GM19468 (cell line): Measurements from ENCODE around the gene QPCT.
"Not testable (repeated sequence)": the region's sequence is repeated elsewhere in the genome, so short reads cannot be mapped to it uniquely, and the experiment has no call there.

ENCODE experiments used
- ATAC-seq: cut with Tn5 transposase; IDR thresholded peaks from one replicate; pipeline ENCODE4 v1.9.1; 2021; ENCODE audit warnings: mild to moderate bottlenecking, moderate library complexity, moderate number of reproducible peaks; ENCODE audit not compliant: unreplicated experiment; ENCODE audit errors: extremely low read depth

Gene QPCT

DNA sequence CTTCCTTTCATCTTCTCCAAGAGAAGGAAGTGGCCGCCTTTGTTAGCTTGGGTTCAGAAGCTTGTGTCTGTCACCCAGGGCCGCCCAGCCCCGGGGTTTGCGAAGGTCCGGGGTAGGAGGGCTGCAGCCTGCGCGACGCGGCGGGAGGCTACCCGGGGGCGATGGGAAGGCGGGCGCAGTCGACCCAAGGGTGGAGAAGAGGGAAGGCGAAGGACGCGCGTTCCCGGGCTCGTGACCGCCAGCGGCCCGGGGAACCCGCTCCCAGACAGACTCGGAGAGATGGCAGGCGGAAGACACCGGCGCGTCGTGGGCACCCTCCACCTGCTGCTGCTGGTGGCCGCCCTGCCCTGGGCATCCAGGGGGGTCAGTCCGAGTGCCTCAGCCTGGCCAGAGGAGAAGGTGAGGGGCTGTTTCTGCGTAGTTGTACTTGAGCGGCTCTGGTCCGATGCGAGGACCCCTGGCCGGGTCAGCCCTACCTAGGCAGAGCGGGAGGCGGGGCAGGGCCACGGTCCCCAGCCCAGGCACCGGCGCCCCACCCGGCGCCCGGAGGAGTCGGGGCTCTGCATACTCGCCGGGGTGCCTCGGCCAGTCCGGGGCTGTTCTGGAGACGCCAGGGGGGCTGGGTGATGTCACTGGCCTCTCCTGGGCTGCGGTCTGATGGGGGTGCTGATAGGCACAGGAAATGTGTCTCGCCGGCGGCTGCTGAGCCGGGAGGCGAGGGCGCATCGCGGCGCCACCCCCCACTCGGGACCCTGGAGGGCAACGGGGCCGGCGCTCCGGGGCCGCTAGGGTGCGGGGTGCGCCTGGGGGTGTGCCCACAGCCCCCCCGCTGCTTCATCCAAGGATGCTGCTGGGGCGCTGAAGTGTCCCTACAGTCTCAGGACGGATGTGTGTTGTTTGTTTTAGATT, at the start of gene QPCT:
Gene QPCT (plus strand): TSS at position 178 of the 909 bp plus-strand sequence. CDS start 102 bp downstream, at position 280.
- no peak for ATAC-seq

DNA sequence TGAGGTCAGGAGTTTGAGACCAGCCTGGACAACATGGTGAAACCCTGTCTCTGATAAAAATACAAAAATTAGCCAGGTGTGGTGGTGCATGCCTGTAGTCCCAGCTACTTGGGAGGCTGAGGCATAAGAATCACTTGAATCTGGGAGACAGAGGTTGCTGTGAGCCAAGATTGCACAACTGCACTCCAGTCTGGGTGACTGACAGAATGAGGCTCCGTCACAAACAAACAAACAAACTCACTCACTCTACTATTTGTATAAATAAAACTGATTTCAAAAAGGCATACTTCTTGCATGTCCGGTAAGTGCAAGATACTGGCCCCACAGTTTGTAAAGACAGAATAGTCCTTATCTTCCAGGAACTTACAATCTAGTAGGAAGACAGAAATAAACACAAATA, 49.6 kb upstream of the QPCT start:
- not testable (repeated sequence) for ATAC-seq

DNA sequence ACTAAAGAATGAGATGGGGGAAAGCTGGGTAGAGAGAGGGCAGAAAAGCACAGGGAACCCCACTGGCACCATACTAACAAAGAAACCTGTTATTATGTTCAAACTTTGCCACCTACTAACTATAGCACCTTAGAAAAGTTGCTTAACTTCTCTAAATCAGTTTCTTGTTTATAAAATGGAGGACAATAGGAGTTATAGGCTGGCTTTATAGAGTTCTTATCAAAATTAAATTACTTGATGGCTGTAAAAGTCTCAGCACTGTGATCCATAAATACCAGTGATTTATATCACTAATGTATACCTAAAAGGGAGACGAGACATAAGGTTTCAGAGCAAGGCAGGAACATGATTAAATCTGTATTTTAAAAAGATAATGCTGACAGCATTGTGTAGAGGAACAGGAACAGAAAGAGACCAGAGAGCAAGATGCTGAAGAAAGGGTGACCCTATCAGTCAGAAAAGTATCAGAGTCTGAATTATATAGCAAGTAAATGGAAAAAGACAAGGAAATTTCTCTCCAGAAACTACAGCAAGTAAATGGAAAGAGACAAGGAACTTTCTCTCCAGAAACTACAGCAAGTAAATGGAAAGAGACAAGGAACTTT, 48.9 kb upstream of the QPCT start:
- no peak for ATAC-seq

DNA sequence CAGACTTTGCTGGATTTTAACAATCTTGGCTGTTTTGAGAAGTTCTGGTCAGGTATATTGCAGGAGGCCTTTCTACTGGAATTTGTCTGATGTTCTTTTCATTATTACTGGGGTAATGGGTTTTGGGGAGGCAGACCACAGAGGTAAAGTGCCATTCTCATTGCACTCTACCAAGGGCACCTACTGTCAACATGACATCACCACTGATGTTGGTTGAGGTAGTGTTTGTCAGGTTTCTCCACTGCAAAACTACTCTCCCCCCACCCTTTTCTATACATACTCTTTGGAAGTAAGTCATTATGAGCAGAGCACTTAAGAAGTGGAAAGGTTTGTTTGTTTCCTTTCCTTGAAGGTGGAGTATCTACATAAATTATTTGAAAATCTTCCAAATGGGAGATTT, 46.8 kb upstream of the QPCT start:
- ATAC-seq, result no peak

DNA sequence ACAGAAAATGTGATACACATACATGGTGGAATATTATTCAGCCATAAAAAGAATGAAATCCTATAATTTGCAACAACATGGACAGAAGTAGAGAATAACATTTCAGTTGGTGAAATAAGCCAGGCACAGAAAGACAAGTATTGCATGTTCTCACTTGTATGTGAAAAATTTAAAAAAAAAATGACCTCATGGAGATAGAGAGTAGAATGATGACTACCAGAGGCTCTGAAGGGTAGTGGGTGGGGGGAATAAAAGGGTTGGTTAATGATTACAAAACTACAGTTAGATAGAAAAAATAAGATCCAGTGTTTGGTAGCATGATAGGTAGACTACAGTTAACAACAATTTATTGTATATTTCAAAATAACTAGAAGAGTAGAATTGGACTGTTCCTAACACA, 44.3 kb upstream of the QPCT start:
- ATAC-seq, result no peak

DNA sequence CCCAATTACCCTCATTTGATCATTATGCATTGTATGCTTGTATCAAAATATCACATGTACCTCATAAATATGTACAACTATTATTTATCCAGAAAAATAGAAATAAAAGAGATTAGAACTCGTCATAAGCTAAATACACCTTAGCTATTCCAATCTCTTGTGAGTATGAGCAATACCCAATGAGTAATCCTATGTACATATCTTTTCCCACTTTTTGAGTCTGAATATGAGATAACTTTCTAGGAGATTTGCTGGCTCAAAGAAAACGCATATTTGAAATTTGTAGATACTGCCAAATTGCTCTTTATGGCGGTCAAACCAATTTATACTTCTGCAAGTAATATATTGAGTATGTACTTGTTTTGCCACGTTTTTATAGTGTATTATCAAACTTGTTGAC, 43.9 kb upstream of the QPCT start:
- no peak for ATAC-seq

DNA sequence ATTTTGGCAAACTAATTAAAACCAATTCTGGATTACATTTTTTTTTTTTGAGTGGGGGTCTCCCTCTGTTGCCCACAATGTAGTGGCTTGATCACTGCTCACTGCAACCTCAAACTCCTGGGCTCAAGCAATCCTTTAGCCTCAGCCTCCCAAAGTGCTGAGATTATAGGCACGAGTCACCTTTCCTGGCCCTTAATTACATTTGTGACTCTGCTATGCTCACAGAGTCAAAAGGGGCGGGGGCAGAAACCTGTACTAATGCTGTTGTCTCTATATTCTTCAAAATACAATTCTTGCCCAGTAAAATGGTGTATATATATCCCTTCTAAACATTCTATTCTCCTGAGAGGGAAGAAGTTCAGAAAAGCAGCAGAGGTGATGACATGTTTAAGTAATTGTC, 43.0 kb upstream of the QPCT start:
- ATAC-seq, result no peak

DNA sequence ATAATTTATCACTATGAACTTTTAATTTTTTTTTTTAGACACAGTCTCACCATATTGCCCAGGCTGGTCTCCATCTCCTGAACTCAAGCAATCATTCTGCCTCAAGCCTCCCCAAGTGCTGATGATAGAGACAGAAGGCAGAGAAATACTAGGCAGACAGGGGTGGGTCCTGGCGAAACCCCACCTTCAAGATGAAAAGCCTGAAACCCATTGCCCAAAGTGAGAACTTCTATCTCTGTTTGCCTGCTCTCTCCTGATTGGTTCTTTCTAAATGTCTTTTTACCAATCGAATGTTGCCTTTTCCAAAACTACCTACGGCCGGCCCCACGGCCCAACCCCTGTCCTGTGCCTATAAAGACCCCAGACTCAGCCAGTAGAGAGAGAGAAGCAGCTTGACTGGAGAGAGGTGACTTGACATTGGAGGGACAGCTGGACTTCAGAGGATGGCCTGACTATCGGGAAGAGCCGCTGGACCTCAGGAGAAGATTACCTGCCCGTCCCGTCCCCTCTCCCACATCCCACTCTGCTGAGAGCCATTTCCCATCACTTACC, 41.7 kb upstream of the QPCT start:
- no peak for ATAC-seq

DNA sequence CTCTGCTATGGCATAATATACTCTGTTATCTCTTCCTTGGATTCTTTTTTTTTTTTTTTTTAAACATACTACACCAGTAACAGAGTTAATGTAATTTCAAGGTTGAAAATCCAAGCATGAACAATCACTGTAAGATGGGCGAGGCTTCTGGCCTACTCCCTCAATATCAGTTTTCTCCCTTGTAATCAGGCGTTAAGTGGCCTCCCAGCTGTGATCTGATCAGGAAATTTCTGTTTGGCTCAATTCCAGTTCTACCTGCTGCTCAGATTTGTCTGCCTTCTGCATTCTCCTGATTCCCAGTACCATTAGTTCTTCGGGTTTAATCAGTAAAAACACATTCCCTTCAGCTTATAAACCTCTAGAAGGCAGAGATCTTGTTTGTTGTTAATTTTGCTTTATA, 38.4 kb upstream of the QPCT start:
- no peak for ATAC-seq

DNA sequence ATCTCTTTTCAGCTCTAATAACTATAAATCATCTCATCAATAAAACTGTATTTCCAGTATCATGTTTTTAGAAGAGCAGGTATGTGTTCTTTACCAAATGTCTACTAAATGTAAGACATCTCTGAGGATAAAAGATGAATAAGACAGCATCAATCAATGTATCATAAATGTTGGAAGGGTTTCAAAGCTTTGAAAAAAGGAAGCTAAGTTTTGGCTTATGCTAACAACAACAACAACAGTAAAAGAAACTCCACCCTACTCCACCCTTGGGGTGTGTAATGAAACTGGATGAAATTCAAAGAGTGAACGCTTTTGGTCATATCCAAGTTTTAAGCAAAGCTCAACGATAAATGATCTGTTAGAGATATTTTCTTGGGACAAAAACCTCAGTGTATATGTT, 36.9 kb upstream of the QPCT start:
- no peak for ATAC-seq

DNA sequence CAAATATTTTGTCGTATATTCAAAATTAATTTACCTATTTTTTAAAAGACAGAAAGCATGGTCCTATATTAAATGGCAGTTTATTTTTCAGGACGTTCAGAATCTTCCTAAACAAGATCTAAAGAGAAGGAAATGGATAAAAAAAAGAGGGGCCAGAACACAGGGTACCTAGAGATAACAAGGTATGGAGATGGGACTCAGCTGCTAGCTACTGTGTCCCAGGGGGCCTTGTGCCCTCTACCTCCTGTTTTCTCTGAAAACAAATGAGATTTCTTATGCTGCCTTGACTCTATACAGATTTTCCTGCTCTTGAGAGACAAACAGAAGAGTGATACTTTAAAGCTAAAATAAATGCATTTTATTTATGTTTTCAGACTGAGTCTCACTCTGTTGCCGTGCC, 29.1 kb upstream of the QPCT start:
- no peak for ATAC-seq

DNA sequence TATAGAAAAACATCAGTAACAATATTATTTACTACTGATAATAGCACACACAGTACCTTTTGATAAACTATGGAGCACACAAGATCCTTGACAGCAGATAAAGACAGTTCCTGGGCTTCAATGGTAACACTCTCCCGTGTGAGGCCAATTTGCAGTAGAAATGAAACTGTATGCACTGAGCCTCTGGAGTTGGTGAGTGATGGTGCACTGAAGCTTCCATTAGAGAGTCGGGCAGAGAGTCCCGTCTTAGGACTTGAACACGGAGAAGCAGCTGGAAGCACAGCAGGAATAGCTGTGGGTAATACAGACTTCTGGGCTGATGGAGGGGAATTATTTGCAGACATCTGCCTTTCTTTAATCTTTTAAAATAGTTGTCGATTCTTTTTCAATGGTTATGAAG, 28.2 kb upstream of the QPCT start:
- ATAC-seq, result no peak

DNA sequence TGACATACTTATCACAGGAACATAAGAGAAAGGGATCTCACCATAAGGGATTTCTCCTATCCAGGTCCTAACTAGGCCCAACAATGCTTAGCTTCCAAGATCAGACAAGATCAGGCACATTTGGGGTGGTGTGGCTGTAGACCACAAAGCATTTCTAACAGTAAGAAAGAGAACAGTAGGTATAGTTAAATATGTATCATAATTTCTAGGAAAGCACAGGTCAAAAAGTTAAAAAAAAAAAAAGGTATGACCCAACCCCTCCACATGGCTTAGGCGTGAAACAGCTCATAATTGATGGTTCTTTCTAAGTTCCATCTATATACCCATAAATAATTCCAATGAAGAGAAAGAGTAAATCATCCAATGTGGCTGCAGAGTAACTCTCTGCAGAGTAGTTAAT, 26.7 kb upstream of the QPCT start:
- no peak for ATAC-seq

DNA sequence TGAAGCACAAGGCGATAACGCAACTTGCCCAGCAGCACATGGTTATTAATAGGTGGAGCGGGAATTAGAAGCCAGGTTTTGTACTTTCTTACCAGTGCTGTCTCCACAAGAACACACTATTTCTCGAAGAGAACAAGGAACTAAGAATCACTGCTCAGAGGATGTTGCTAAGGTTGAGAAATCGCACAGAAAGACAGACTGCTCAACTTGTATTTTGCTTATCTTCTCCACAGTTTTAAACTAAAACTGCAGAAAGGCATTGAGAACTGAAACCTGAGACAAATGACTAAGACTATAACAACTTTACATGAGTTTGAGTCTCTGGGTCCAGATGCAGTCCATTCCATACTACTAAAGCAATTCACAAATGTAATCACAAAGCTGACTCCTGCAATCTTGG, 26.0 kb upstream of the QPCT start:
- peak; percentile 66 for ATAC-seq

DNA sequence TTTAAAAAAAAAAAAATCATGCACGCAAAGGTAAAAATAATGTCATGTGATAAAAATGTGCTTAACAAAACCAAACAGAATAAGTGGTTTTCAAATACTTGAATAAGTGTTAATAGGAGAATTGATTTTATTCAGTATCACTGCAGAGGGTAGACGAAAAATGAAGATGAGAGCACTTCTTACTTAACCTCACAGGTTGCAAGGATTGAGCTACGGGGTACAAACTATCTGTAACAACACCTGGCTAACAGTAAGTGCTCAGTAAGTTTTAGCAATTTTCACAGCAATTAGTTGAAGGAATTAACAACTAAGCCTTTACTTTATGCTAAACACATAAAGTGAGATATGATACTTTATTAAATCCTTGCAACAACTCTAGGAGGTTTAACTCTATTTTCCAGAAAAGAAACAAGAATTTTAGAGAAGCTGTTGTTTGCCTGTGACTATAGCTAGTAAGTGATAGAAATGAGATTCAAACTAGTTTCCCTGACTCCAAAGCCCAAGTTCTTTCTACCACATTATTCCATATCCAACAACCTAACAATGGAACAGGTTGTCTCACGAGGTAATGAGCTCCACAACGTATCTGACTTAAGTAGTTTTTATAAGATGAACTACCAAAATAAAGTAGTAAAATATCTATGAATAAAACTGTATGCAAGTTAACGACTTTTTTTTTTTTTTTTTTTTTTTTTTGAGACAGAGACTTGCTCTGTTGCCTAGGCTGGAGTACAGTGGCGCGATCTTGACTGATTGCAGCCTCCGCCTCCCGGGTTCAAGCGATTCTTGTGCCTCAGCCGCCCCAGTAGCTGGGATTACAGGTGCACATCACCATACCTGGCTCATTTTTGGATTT, 24.4 kb upstream of the QPCT start:
- no peak for ATAC-seq

DNA sequence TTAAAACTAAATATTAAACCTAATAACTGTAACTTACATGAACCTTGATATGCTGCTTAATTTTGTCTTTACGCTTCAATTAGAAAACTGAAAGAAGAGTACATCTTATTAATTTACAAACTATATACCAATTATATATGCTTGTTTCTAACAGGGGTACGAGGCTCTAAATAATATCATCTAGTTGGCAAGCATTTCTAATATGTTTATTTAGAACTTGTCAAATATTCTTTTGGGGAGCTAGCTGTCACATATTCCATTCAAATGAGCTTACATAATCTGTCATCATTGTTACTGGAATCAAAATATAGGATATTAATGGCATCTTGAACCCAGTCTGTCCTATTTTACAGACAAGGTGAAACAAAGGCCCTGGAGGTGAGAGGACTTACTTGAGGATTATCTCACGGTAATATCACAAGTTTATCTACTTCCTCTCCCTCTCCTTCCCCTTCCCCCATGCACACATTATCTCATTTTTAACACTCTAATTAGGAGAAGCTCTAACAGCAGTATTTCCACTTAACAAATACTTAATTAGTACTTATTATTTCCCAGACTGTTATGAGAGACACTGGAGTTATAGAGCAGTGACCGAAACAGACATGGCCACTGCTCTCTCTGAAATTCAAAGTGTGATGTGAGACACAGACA, 23.3 kb upstream of the QPCT start:
- ATAC-seq, result no peak

DNA sequence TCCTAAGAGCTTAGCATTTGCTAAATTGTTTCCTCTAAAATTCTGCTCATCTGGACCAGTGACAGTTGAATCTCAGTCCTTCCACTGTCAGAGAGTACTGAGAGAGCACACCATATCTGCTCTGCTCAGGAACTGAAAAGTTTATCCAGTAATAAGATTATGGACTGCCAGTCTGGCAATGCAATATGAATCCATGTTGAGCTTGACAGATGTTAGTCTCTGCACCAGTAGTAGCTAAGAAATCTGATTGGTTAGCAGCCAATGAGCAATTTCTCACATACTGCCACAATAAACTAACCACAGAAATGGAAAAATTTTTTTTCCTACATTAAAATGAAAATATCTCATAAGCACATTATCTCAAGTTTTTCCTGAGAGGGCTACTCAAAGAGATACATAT, 22.1 kb upstream of the QPCT start:
- ATAC-seq, result no peak

DNA sequence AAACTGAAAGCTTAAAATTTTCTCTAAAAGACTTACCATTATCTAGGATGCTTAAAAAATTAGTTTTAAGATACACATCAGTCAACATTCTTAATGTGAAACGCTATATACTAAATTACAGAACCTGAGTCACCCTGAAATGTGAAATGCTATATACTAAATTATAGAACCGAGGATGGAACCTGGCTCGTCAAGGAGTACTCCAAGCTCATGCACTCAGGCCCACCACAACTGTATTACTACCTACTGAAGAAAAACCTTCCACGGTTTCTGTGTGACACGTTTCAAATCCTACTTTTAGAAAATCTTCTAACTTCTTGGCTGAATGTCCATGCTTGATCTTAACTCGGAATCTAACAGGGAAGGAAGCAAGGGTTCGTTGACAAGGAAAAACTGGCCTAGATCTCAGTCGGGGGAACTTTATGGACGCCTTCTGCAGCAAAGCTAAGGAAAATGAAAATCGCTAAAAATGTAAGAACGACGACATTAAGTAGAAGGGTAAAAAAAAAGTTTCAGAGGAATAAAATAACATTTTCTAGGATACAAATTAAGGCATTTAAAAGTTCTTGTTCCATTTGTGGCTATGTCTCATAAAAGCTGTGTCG, 21.2 kb upstream of the QPCT start:
- ATAC-seq, result no peak

DNA sequence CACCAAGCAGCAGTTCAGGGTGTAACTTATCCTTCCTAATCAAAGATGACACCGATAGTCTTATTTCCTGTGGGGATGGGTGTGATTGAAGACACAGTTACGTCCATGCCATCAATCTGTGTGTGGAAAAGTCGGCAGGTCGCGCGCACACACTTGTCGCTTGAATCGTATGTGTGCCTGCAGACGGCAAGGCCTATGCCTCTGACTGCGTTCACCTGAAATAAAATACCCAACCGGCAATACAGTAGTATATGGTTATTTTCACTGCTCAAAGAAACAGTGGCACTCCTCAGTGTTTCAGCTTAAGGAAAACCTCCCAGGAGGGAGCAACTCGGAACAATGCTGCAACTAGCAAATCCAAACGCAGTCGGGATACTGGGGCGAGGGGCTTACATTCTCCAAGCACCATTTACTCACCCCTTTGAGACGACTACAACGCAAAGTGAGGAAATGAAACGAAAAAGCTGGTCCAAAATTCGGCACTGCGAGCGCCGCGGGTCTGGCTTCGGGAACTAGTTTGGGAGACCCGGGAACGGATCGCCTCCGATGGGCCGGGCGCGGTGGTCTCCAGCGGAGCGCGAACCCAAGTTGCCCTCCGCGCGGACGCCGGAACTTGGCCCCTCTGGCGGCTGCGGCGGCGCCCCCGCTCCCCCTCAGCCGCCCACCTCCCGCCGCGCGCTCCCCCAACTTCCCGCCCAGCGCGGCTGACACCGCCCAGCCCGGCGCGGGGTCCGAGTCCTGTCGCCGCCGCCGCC, 20.5 kb upstream of the QPCT start:
- no peak for ATAC-seq
